Astrocyte (in vitro differentiated cells and primary cell): ENCODE data around the gene HOXC9. TPM values are rescaled to one million over a fixed set of nuclear protein-coding genes. Genes with fewer than 3 reads are reported as not detected.

Experiments
- DNase-seq: peaks from one replicate; pipeline ENCODE4 v3.0.0-alpha.2; 2010; ENCODE audit warnings: low read depth
- FAIRE-seq: peaks from 2 replicates; lab custom pipeline; 2011; peaks lifted over from hg19 to GRCh38; lab: Jason Lieb, UNC
- H2AFZ ChIP-seq: 2 replicates; pipeline ENCODE4 v1.6.0; 2012; ENCODE audit warnings: low read depth, low read length, inconsistent platforms
- H3K27ac ChIP-seq: 2 replicates; pipeline ENCODE4 v1.5.1; 2011; ENCODE audit warnings: low read depth, low read length, inconsistent platforms
- H3K27me3 ChIP-seq: 2 replicates; pipeline ENCODE4 v1.6.0; 2011; ENCODE audit warnings: low read length, inconsistent platforms; ENCODE audit not compliant: insufficient read depth
- H3K36me3 ChIP-seq: 2 replicates; pipeline ENCODE4 v1.5.1; 2011; ENCODE audit warnings: low read length, inconsistent platforms; ENCODE audit not compliant: insufficient read depth
- H3K4me1 ChIP-seq: 2 replicates; pipeline ENCODE4 v1.5.1; 2011; ENCODE audit warnings: low read length, inconsistent platforms; ENCODE audit not compliant: insufficient read depth
- H3K4me2 ChIP-seq: 2 replicates; pipeline ENCODE4 v1.6.0; 2012; ENCODE audit warnings: low read length, inconsistent platforms
- H3K4me3 ChIP-seq: 2 replicates; pipeline ENCODE4 v1.5.1; 2011; ENCODE audit warnings: low read depth, mild to moderate bottlenecking, low read length, inconsistent platforms; ENCODE audit not compliant: insufficient read depth
- H3K79me2 ChIP-seq: 2 replicates; pipeline ENCODE4 v1.6.0; 2012; ENCODE audit warnings: mild to moderate bottlenecking, low read length, inconsistent platforms; ENCODE audit not compliant: insufficient read depth
- H3K9ac ChIP-seq: 2 replicates; pipeline ENCODE4 v1.6.0; 2012; ENCODE audit warnings: mild to moderate bottlenecking, low read length, inconsistent platforms
- H3K9me3 ChIP-seq: 2 replicates; pipeline ENCODE4 v1.5.1; 2012; ENCODE audit warnings: low read depth, mild to moderate bottlenecking, low read length, inconsistent platforms; ENCODE audit not compliant: insufficient read depth
- H4K20me1 ChIP-seq: 2 replicates; pipeline ENCODE4 v1.6.0; 2012; ENCODE audit warnings: low read length, inconsistent platforms; ENCODE audit not compliant: insufficient read depth
- H3K27ac Mint-ChIP-seq: one replicate; pipeline ENCODE4 v1.8.0; 2021; ENCODE audit warnings: mild to moderate bottlenecking, mixed read lengths; ENCODE audit not compliant: unreplicated experiment
- H3K27me3 Mint-ChIP-seq: one replicate; pipeline ENCODE4 v1.8.0; 2021; ENCODE audit warnings: low read depth, mixed read lengths; ENCODE audit not compliant: unreplicated experiment
- H3K36me3 Mint-ChIP-seq: one replicate; pipeline ENCODE4 v1.8.0; 2021; ENCODE audit warnings: low read depth, mixed read lengths; ENCODE audit not compliant: unreplicated experiment
- H3K4me1 Mint-ChIP-seq: one replicate; pipeline ENCODE4 v1.8.0; 2021; ENCODE audit warnings: low read depth, mixed read lengths; ENCODE audit not compliant: unreplicated experiment
- H3K4me3 Mint-ChIP-seq: one replicate; pipeline ENCODE4 v1.8.0; 2021; ENCODE audit warnings: mild to moderate bottlenecking, moderate library complexity, mixed read lengths; ENCODE audit not compliant: unreplicated experiment
- H3K9me3 Mint-ChIP-seq: one replicate; pipeline ENCODE4 v1.8.0; 2021; ENCODE audit warnings: mild to moderate bottlenecking, mixed read lengths; ENCODE audit not compliant: unreplicated experiment
- CTCF ChIP-seq: IDR thresholded peaks from 2 replicates; pipeline ENCODE4 v1.5.1; 2011; ENCODE audit warnings: low read depth, mild to moderate bottlenecking, inconsistent platforms, low read length, moderate library complexity; ENCODE audit not compliant: insufficient read depth
- EZH2 ChIP-seq: IDR thresholded peaks from 2 replicates; pipeline ENCODE4 v1.6.1; 2012; ENCODE audit warnings: mild to moderate bottlenecking, low read length, inconsistent platforms; ENCODE audit not compliant: insufficient read depth
- total RNA-seq: library from RNA; stranded (reverse); gene quantifications from 2 replicates; pipeline ENCODE4 v1.2.1, GENCODE V29; 2021

HOXC9 gene
- total RNA-seq, 1 donor from 2014 or later = not detected

GRCh38 chr12:53965281-53966084 is 34.5 kb upstream of the HOXC9 start:
- H2AFZ ChIP-seq = no peak overlapping the region
- no peak overlapping the region for H3K4me3 ChIP-seq

DNA sequence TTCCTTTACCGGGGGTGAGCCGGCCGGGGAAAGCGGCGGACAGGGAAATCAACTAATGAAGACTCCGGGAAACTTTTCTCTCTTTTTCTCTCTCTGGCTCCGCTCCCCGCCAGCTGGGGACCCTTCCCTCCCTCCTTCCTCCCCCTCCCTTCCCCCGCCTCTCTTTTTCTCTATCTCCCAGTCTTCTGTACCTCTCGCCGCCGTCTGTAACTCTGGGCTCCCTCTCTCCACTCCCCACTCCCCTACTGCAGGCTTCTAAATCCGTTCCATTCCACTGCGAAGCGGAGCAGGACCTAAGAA is 33.9 kb upstream of the HOXC9 start:
- Histone ChIP-seq H4K20me1 (no peaks in the 10 kb centered on the region), H3K4me3 (no peak overlapping the region), H3K79me2 (no peaks in the 10 kb centered on the region), H3K36me3 (no peaks in the 10 kb centered on the region), H3K27me3 (peaks cover 99% of the 10 kb centered on the region), H3K9me3 (no peaks in the 10 kb centered on the region), H3K9ac (no peak overlapping the region), H3K4me1 (no peaks in the 10 kb centered on the region), H2AFZ (no peak overlapping the region), H3K4me2 (no peak overlapping the region), H3K27ac (no peak overlapping the region)
- Mint-ChIP-seq H3K36me3 (no peaks in the 10 kb centered on the region), H3K27me3 (peaks cover 94% of the 10 kb centered on the region), H3K4me3 (no peak overlapping the region), H3K27ac (no peak overlapping the region), H3K4me1 (no peaks in the 10 kb centered on the region), H3K9me3 (peaks cover 27% of the 10 kb centered on the region)
- TF ChIP-seq EZH2 (no peak), CTCF (no peak)
- FAIRE-seq (no peak), DNase-seq (no peak)

More at GRCh38 chr12:53965281-53966084, 34.5 kb upstream of the HOXC9 start:
- Histone ChIP-seq H4K20me1 (no peaks in the 10 kb centered on the region), H3K27me3 (peaks cover 97% of the 10 kb centered on the region), H3K4me1 (no peaks in the 10 kb centered on the region), H3K27ac (no peak overlapping the region), H3K9me3 (no peaks in the 10 kb centered on the region), H3K79me2 (no peaks in the 10 kb centered on the region), H3K36me3 (no peaks in the 10 kb centered on the region), H3K9ac (no peak overlapping the region), H3K4me2 (no peak overlapping the region)
- H3K27me3 Mint-ChIP-seq = peaks cover 90% of the 10 kb centered on the region
- no peak overlapping the region for H3K4me3 Mint-ChIP-seq
- no peaks in the 10 kb centered on the region for H3K4me1 Mint-ChIP-seq
- H3K9me3 Mint-ChIP-seq = peaks cover 22% of the 10 kb centered on the region
- H3K27ac Mint-ChIP-seq = peak overlapping the region; percentile 10
- no peak for TF ChIP-seq CTCF
- no peak for TF ChIP-seq EZH2
- H3K36me3 Mint-ChIP-seq = no peaks in the 10 kb centered on the region
- no peak for DNase-seq
- FAIRE-seq = no peak
